ENCODE measurements around the gene FBXO22.
"Not testable (repeated sequence)": the region's sequence is repeated elsewhere in the genome, so short reads cannot be mapped to it uniquely, and the experiment has no call there.

The FBXO22 gene

GRCh38 chr15:75903331-75904239, at the start of gene FBXO22:
Gene FBXO22, plus strand, starts transcription at chr15:75903878. Its CDS starts 86 bp downstream, at chr15:75903964.
- peak; percentile 88 for DNase-seq

- DNase-seq, result no peak
Observed at GRCh38 chr15:75857886-75858285, 45.8 kb upstream of the FBXO22 start.

- no peak for DNase-seq
Observed at GRCh38 chr15:75861750-75862402, 41.8 kb upstream of the FBXO22 start.

GRCh38 chr15:75862796-75863195, 40.9 kb upstream of the FBXO22 start:
- DNase-seq, result no peak

- no peak for DNase-seq
Observed at GRCh38 chr15:75864213-75865059, 39.2 kb upstream of the FBXO22 start.

GRCh38 chr15:75866045-75866444, 37.6 kb upstream of the FBXO22 start:
- not testable (repeated sequence) for DNase-seq

GRCh38 chr15:75866916-75867315, 36.8 kb upstream of the FBXO22 start:
- no peak for DNase-seq

- DNase-seq, result no peak
Observed at GRCh38 chr15:75867449-75867848, 36.2 kb upstream of the FBXO22 start.

- no peak for DNase-seq
Observed at GRCh38 chr15:75868019-75868418, 35.7 kb upstream of the FBXO22 start.

GRCh38 chr15:75869446-75869845, 34.2 kb upstream of the FBXO22 start:
- DNase-seq, result no peak

- not testable (repeated sequence) for DNase-seq
Observed at GRCh38 chr15:75871589-75871988, 32.1 kb upstream of the FBXO22 start.

- no peak for DNase-seq
Observed at GRCh38 chr15:75872403-75872990, 31.2 kb upstream of the FBXO22 start.

- peak; percentile 65 for DNase-seq
Observed at GRCh38 chr15:75884041-75884440, 19.6 kb upstream of the FBXO22 start.

- no peak for DNase-seq
Observed at GRCh38 chr15:75887178-75887577, 16.5 kb upstream of the FBXO22 start.

GRCh38 chr15:75891895-75892294, 11.8 kb upstream of the FBXO22 start:
- DNase-seq, result peak; percentile 90

GRCh38 chr15:75895731-75896130, 7.9 kb upstream of the FBXO22 start:
- DNase-seq, result no peak

GRCh38 chr15:75900577-75900976, 3.1 kb upstream of the FBXO22 start:
- no peak for DNase-seq

- DNase-seq, result no peak
Observed at GRCh38 chr15:75902129-75902557, 1.5 kb upstream of the FBXO22 start.

- no peak for DNase-seq
Observed at GRCh38 chr15:75905231-75905630, 1.6 kb downstream of the FBXO22 start.

- DNase-seq, result not testable (repeated sequence)
Observed at GRCh38 chr15:75910355-75910754, 6.7 kb downstream of the FBXO22 start.

GRCh38 chr15:75916978-75917377, 13.3 kb downstream of the FBXO22 start:
- no peak for DNase-seq

GRCh38 chr15:75918135-75918534, 14.5 kb downstream of the FBXO22 start:
- no peak for DNase-seq

GRCh38 chr15:75920079-75920478, 16.4 kb downstream of the FBXO22 start:
- peak; percentile 23 for DNase-seq

Measured in fibroblast of upper back skin (primary cell).